ENCODE data around the gene EVX2.

Gene EVX2

GRCh38 chr2:176083796-176084261, at the start of gene EVX2:
Gene EVX2 (minus strand): TSS chr2:176083962. CDS start chr2:176083776, 186 bp downstream.
- H3K27me3 ChIP-seq (ENCODE audit: insufficient read depth, low read length) = peaks cover 6% of the 10 kb centered on the region; the same call in 1 of the 2 replicates
- H3K27ac ChIP-seq (ENCODE audit: low read depth, low read length, poor library complexity, severe bottlenecking) = no peak within 1 kb of the TSS
- H3K9me3 ChIP-seq (ENCODE audit: low read length) = no peaks in the 10 kb centered on the region

GRCh38 chr2:176133389-176133788, 49.6 kb upstream of the EVX2 start:
- no peaks in the 10 kb centered on the region for H3F3A ChIP-seq (ENCODE audit: insufficient read depth, low read length)
- no peaks in the 10 kb centered on the region for H3K27me3 ChIP-seq (ENCODE audit: insufficient read depth, low read length)
- H3K4me1 ChIP-seq (ENCODE audit: insufficient read depth, low read length, severe bottlenecking) = no peaks in the 10 kb centered on the region

More at GRCh38 chr2:176083796-176084261, at the start of gene EVX2:
- Histone ChIP-seq H4K20me1 (ENCODE audit: insufficient read depth, low read length) (no peaks in the 10 kb centered on the region), H3K36me3 (ENCODE audit: insufficient read depth, low read length) (no peaks in the 10 kb centered on the region), H3F3A (ENCODE audit: insufficient read depth, low read length) (no peaks in the 10 kb centered on the region), H2AFZ (ENCODE audit: low read length) (no peak within 1 kb of the TSS), H3K9me2 (ENCODE audit: low read depth, low read length) (no peaks in the 10 kb centered on the region), H3K4me2 (ENCODE audit: low read length) (no peak within 1 kb of the TSS), H3K4me3 (ENCODE audit: low read depth, low read length, poor library complexity, severe bottlenecking) (no peak within 1 kb of the TSS), H3K9ac (ENCODE audit: low read length) (no peak within 1 kb of the TSS), H3K4me1 (ENCODE audit: insufficient read depth, low read length, severe bottlenecking) (no peaks in the 10 kb centered on the region), H3K79me2 (ENCODE audit: insufficient read depth, low read length) (no peaks in the 10 kb centered on the region)
- TF ChIP-seq CTCF (IDR thresholded peaks at IDR 0.05; ENCODE audit: low read length) (no peak), EZH2 (IDR thresholded peaks at IDR 0.05; ENCODE audit: borderline replicate concordance, low read length) (no peak)

GRCh38 chr2:176132205-176133171, 48.7 kb upstream of the EVX2 start:
- Histone ChIP-seq H3K9me3 (ENCODE audit: low read length) (no peaks in the 10 kb centered on the region), H3K4me3 (ENCODE audit: low read depth, low read length, poor library complexity, severe bottlenecking) (no peak overlapping the region), H3K27ac (ENCODE audit: low read depth, low read length, poor library complexity, severe bottlenecking) (no peak overlapping the region), H2AFZ (ENCODE audit: low read length) (no peak overlapping the region), H3K4me2 (ENCODE audit: low read length) (no peak overlapping the region), H3K4me1 (ENCODE audit: insufficient read depth, low read length, severe bottlenecking) (no peaks in the 10 kb centered on the region), H3K9ac (ENCODE audit: low read length) (no peak overlapping the region), H3K36me3 (ENCODE audit: insufficient read depth, low read length) (no peaks in the 10 kb centered on the region), H3F3A (ENCODE audit: insufficient read depth, low read length) (no peaks in the 10 kb centered on the region), H3K27me3 (ENCODE audit: insufficient read depth, low read length) (no peaks in the 10 kb centered on the region; the same call in 1 of the 2 replicates), H4K20me1 (ENCODE audit: insufficient read depth, low read length) (no peaks in the 10 kb centered on the region), H3K9me2 (ENCODE audit: low read depth, low read length) (no peaks in the 10 kb centered on the region), H3K79me2 (ENCODE audit: insufficient read depth, low read length) (no peaks in the 10 kb centered on the region)
- TF ChIP-seq CTCF (IDR thresholded peaks at IDR 0.05; ENCODE audit: low read length) (no peak), EZH2 (IDR thresholded peaks at IDR 0.05; ENCODE audit: borderline replicate concordance, low read length) (no peak)

More at GRCh38 chr2:176133389-176133788, 49.6 kb upstream of the EVX2 start:
- Histone ChIP-seq H2AFZ (ENCODE audit: low read length) (no peak overlapping the region), H4K20me1 (ENCODE audit: insufficient read depth, low read length) (no peaks in the 10 kb centered on the region), H3K4me2 (ENCODE audit: low read length) (no peak overlapping the region), H3K79me2 (ENCODE audit: insufficient read depth, low read length) (no peaks in the 10 kb centered on the region), H3K9me3 (ENCODE audit: low read length) (no peaks in the 10 kb centered on the region), H3K4me3 (ENCODE audit: low read depth, low read length, poor library complexity, severe bottlenecking) (no peak overlapping the region), H3K9ac (ENCODE audit: low read length) (no peak overlapping the region), H3K36me3 (ENCODE audit: insufficient read depth, low read length) (no peaks in the 10 kb centered on the region), H3K9me2 (ENCODE audit: low read depth, low read length) (no peaks in the 10 kb centered on the region), H3K27ac (ENCODE audit: low read depth, low read length, poor library complexity, severe bottlenecking) (no peak overlapping the region)
- TF ChIP-seq EZH2 (IDR thresholded peaks at IDR 0.05; ENCODE audit: borderline replicate concordance, low read length) (no peak), CTCF (IDR thresholded peaks at IDR 0.05; ENCODE audit: low read length) (no peak)

Measured in OCI-LY1 (cell line).